ENCODE data around the gene SOHLH1. TPM values are rescaled to one million over a fixed set of nuclear protein-coding genes. Genes with fewer than 3 reads are reported as not detected.

The SOHLH1 gene
- total and polyA plus RNA-seq, 2 of the 4 experiments (the other 2 are of a cell fraction), result not detected

GRCh38 chr9:135660407-135660806 lies 38.9 kb downstream of the SOHLH1 start:
- no peak for ATAC-seq (ENCODE audit: low read depth)
- BruUV-seq (replicated peaks), result no TSS peak

More at GRCh38 chr9:135660407-135660806, 38.9 kb downstream of the SOHLH1 start:
- Histone ChIP-seq H2BK120ac (ENCODE audit: low read depth, low read length) (no peak overlapping the region), H3K27ac (ENCODE audit: insufficient read depth, low read length) (no peak overlapping the region), H2AK5ac (ENCODE audit: low read depth, low read length) (no peak overlapping the region), H3K79me1 (ENCODE audit: low read depth in 1 of 2, low read length in 2 of 2) (no peaks in the 10 kb centered on the region), H4K91ac (ENCODE audit: insufficient read depth, low read depth, low read length) (no peak overlapping the region), H4K20me1 (ENCODE audit: insufficient read depth, low read length) (no peaks in the 10 kb centered on the region), H3K23ac (ENCODE audit: low read depth, low read length) (no peak overlapping the region), H3K4me1 (ENCODE audit: control insufficient read depth, insufficient read depth, low read length) (no peaks in the 10 kb centered on the region), H3K56ac (ENCODE audit: extremely low read depth, insufficient read depth, low read length) (no peak overlapping the region), H3K4me2 (ENCODE audit: low read depth, low read length) (no peak overlapping the region), H3K18ac (ENCODE audit: low read depth, low read length) (no peak overlapping the region), H3K4ac (ENCODE audit: low read depth, low read length) (no peak overlapping the region), H2AFZ (replicated peaks; ENCODE audit: low read length, poor library complexity) (no peak overlapping the region), H4K8ac (ENCODE audit: low read depth in 2 of 2, low read length in 2 of 2) (no peak overlapping the region), H3K4me3 (ENCODE audit: insufficient read depth, low read depth, low read length) (no peak overlapping the region), H2BK15ac (ENCODE audit: low read depth, low read length) (no peak overlapping the region), H3K9ac (ENCODE audit: low read depth, low read length) (no peak overlapping the region), H2BK5ac (ENCODE audit: low read depth, low read length, poor library complexity, severe bottlenecking) (no peak overlapping the region), H3K9me1 (ENCODE audit: insufficient read depth, low read length) (no peaks in the 10 kb centered on the region), H3K36me3 (ENCODE audit: control insufficient read depth, insufficient read depth, low read length) (no peaks in the 10 kb centered on the region), H2BK20ac (ENCODE audit: low read depth, low read length) (no peak overlapping the region), H2AK9ac (replicated peaks; ENCODE audit: low read depth, low read length, poor library complexity) (no peak overlapping the region), H3K14ac (replicated peaks; ENCODE audit: low read depth, low read length) (no peak overlapping the region), H4K5ac (ENCODE audit: low read depth, low read length) (no peak overlapping the region), H3K9me3 (ENCODE audit: control insufficient read depth, insufficient read depth, low read length) (peaks cover 5% of the 10 kb centered on the region), H3K27me3 (ENCODE audit: control insufficient read depth, insufficient read depth, low read length) (no peaks in the 10 kb centered on the region)
- no peak for DNase-seq
- ChIA-PET CTCF (no interaction called here), POLR2A (ENCODE audit: unreplicated experiment) (no interaction called here)
- WGBS, 2 experiments (ENCODE audit: extremely low coverage in 2 of 2, insufficient read length in 1 of 2), result 95% methylated on average over 16 of the region's 22 CpGs; no CpG with 5 or more reads in 1 of the 2 experiments
- intact Hi-C loops (cut with micrococcal nuclease), result no loop called here
- dilution Hi-C loops (cut with HindIII; ENCODE audit: low sequenced_read_pairs, unreplicated experiment), result no loop called here
- TF ChIP-seq MAFK (IDR thresholded peaks at IDR 0.05; ENCODE audit: low read depth, low read length), result no peak
- TF ChIP-seq BHLHE40 (IDR thresholded peaks at IDR 0.05; ENCODE audit: low read depth, low read length), result no peak
- in situ Hi-C loops (cut with MboI; ENCODE audit: low sequenced_read_pairs), result no loop called here
